D341Med (cell line): Measurements from ENCODE around the gene HEG1.

Experiments
- DNase-seq: peaks from one replicate; pipeline ENCODE4 v3.0.0; 2012; ENCODE audit warnings: low spot score

HEG1 gene

GRCh38 chr3:125050488-125051090 lies 5.2 kb downstream of the HEG1 start:
- DNase-seq: no peak

DNA sequence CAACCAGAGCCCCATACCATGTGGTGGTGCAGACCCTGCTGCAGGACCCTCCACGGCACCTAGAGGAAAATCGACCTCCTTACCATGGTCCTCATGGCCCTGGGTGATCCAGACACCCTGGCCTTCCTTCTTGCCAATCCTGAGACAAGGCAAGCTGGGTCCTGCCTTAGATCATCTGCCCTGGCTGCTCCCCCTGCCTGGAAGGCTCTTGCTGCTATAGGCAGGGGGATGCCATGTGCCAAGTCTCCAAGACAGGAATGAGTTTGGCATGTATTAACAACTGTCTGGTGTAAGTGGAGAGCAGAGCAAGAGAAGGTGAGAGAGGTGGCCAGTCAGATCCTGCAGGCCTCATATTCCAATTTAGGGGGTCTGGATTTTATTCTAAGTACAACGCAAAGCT lies 7.5 kb downstream of the HEG1 start:
- no peak for DNase-seq

DNA sequence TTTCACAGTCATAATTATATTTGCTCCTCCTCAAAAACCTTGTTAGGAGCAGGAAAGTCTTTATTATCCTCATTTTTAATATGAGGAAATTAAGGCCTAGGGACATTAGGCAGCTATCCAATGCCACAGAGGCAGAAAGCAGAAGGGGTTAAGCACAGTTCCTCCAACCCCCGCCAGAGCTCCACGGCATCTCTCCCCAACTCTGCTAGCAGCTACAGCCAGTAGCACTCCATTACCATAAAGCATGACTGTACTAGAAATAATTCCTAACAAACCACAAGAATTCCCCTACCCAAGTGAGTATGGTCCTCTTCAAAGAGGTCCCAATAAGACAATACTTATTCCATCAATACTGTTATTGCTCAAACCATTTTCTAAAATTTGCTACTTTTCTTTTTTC lies 9.8 kb downstream of the HEG1 start:
- no peak for DNase-seq

- DNase-seq: no peak
Observed at GRCh38 chr3:125045194-125045593, 10.6 kb downstream of the HEG1 start.

- no peak for DNase-seq
Observed at GRCh38 chr3:125043599-125044151, 12.1 kb downstream of the HEG1 start.

GRCh38 chr3:125042725-125043406 lies 12.9 kb downstream of the HEG1 start:
- no peak for DNase-seq

- DNase-seq: no peak
Observed at GRCh38 chr3:125039131-125040100, 16.4 kb downstream of the HEG1 start.

DNA sequence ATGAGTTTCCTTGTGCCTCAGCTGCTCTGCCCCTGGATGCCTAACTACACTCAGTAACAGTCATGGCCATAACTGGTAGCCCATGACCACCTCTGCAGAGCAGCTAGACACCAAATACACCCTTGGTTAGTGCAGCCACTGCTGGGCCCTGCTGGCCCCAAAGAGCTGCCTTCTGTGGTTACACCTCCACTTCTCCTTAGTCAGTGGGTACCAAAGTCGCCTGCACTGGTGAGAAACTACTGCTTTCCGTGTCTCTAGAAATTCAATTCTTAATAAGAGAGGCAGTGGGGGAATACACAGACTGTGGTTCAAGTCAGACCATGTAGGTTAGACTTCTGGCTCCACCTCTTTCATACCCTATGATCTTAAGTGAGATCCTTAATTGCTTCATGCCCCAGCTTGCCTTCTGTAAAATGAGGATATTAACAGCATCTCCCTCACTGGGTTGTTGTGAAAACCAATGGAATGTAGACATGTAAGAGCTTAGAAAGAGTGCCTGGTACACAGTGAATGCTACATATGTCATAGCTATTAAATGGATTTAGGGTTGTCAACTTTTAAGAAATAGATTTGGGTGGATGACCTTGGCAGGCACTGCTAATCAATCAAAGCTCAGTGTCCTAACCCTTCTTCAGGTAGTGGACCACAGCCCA lies 18.2 kb downstream of the HEG1 start:
- no peak for DNase-seq

DNA sequence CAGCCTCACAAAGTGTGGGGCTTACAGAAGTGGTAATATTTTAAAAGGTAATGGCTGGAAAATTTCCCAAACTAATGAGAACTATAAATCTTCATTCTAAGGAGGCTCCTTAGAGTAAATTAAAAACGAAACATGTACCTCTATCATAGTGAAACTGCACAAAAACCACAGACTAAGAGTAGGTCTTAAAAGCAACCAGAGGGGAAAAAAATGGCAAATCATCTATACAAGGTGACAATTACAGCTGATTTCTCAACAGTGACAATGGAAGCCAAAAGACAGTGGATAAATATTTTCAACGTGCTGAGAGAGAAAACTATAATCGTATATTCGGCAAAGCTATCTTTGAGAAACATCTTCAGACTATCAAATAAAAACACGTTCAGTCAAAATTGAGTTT lies 20.6 kb downstream of the HEG1 start:
- no peak for DNase-seq

DNA sequence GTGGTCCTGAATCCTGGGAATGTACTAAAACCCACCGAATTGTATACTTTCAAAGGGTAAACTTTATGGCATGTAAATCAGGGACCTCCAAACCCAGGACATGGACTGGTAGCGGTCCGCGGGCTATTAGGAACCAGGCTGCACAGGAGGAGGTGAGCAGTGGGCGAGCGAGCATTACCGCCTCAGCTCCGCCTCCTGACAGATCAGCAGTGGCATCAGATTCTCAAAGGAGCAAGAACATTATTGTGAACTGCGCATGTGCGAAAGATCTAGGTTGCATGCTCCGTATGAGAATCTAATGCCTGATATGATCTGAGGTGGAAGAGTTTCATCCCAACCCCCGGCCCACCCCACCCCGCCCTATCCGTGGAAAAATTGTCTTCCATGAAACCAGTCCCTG lies 22.2 kb downstream of the HEG1 start:
- no peak for DNase-seq

- DNase-seq: no peak
Observed at GRCh38 chr3:125033135-125033534, 22.7 kb downstream of the HEG1 start.

DNA sequence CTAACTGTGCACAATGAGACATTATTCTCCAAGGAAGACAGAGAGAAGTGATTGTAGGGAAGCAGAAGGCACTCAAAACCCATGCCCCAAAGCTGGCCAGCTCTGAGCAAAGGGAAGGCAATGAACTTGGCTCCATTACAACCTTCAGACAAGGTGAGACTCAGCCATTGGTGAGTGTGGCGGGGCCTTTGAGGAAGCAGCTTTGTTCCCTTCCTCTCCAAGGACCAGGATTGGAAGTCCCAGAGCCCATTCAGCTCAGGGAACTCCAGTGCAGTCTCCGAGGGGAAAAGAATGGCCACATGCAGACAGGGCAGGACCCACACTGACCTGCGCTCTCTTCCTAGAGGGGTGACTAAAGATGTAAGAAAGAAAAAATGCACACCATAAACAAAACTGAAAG lies 23.1 kb downstream of the HEG1 start:
- DNase-seq: no peak

DNA sequence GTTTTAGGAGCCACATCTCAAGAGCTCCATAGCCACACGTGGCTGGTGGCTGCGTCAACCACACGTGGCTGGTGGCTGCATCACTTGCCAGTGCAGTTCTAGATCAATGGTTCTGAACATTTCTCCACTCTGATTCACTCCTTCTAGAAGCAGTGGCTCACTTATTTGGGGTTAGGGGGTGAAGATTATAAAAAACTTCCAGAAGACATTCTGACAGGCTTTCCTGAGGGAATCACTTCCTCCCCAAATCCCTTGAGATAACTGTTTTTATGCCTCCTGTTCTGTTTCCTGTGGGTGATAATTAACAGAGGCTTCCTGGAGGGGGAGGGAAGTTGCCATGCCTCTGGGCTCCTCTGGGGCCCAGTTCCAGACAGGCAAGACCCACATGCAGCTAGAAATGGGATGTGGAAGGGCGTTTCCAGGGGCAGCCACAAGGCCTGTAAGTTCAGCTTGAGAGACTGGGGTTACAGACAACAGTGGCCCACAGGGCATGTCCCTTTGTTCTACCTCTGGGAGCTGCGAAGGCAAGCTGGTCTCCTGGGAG lies 23.6 kb downstream of the HEG1 start:
- DNase-seq: no peak

- DNase-seq: no peak
Observed at GRCh38 chr3:125031544-125031943, 24.3 kb downstream of the HEG1 start.

DNA sequence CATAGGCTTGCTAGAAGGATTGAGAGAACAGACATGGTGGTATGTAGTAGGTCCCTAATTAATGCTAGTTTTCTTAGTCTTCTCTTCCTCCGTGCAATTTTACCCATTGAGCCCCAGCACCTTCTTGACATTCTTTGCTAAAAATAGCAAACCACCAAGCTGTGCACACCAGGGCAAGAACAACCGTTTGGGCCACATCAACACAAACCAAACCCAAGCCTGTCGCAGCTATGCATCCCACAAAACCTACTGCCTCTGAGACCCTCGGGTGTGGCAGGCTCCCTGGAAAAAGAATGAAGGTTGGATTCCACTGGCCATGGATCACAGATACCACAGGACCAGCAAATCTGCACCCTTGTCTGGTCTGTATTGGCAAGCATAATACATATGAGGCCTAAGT lies 27.1 kb downstream of the HEG1 start:
- DNase-seq: no peak

DNA sequence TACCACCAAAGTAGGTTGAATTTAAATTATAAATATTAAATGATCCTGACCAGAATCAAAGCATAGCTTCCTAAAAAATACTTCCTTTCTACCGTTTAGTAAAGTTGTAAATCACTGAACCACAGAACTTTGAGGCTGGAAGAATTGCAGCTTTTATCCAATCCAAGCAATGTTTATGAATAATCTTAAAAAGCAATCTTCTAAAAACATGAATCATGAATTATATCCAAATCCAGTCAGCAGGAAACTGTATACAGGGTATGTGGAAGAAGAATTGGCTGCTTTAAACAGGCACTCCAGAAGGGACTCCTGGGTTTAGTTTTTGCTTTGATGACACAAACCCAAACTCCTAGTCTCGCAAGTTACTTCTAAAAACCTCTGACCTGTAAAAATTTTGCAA lies 30.2 kb downstream of the HEG1 start:
- DNase-seq: no peak

GRCh38 chr3:125024817-125025216 lies 31.0 kb downstream of the HEG1 start:
- DNase-seq: no peak

DNA sequence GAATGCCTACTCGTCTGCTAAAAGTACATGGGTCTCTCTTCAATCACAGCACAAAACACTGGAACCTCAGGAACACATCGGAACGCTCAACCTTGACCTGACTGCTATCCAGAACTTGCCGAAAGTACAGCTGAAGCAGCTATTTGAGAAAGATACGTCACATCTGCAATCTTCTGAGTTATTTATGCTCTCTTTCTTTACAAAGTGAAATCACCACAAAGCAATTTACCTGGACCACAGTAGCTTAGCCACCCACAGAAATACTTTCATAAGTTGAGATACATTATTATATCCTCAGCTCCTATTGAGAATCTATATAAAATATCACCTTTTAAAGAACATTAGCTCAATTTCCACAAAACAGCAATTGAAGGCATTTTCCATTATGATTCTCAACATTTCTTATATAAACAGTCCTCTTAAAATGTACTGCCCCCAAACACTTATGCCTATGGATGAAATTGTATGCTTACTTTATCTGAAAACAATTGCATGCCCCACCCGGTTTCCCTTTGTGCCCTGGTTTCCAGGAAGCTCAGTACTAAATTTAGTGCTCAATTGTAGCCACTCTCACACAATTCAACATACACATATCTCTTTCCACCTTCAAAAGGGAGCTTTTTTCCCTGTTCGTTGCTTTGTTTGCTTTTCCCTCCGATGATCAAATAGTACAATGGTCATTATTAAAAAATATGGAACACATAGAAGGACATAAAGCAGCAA lies 31.8 kb downstream of the HEG1 start:
- DNase-seq: no peak

DNA sequence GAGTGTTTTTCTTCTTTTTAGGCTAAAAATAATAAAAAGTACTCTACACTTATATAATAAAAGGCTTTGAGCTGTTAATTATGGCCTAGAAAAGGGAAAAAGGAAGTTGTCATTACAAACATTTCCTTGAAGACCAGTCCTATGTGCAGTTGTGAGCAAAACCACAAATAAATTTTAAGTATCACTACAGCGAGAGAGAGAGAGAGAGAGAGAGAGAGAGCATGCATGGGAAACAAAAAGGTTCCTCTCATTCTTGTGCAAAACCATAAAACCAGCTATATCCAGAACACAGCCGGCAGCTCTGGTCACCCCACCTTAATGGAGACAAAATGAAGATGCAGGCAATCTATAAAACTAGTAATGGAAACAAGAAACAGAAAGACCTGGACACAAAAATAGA lies 33.6 kb downstream of the HEG1 start:
- no peak for DNase-seq

DNA sequence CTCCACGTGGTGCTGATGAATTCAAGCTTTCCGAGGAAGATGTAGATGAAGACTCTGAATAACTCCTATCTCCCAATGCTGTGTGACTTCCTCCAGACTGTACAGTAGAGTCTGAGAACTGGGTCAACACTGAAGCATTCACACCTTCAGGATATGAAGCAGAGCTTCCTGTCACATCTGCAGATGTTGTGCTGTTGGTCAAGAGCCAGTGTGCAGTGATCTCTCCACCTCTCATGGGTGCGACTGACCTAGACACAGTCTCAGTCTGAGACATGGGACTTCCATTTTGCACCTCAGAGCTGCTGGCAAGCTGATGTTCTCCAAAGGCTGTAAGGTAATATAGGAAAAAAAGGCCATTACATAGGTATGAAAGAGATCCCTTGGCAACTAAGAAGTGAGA lies 36.5 kb downstream of the HEG1 start:
- DNase-seq: no peak

DNA sequence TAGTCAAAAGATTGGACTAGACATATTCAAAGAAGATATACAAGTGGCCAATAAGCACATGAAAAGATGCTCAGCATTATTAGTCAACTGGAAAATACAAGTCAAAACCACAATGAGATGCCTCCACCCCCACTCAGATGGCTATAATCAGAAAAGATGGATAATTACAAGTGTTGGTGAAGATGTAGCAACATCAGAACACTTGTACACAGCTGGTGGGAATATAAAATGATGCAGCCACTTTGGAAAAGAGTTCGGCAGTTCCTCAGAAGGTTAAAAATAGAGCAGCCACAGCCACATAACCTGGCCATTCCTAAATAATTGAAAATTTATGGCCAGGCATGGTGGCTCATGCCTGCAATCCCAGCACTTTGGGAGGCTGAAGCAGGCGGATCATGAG lies 38.4 kb downstream of the HEG1 start:
- no peak for DNase-seq
